Heart right ventricle (tissue), 16 donors: ENCODE data around the gene MACROD2. TPM values are rescaled to one million over a fixed set of nuclear protein-coding genes. Genes with fewer than 3 reads are reported as not detected.
A peak's percentile ranks its signal among the peaks of the same experiment; 100 is the strongest.

Experiments
- ATAC-seq, 8 donors: fragments of 200-7000 bp; cut with Tn5 transposase; one replicate each; pipeline ENCODE4 v1.9.1; 2020; ENCODE audit warnings: mild to moderate bottlenecking in 8 of 8, moderate library complexity in 8 of 8, moderate number of reproducible peaks in 1 of 8
- DNase-seq, 2 donors: peaks; one replicate each; pipeline ENCODE4 v3.0.0-alpha.2; 2020
- H3K27ac ChIP-seq, 10 donors: fragments of 200-600 bp; sonication (generic) in 2 of 10; one replicate each; pipeline versions ENCODE4 v1.5.0 to v1.8.0; 2020 to 2022; ENCODE audit warnings: mild to moderate bottlenecking in 3 of 10
- H3K27me3 ChIP-seq, 7 donors: fragments of 200-600 bp; one replicate each; pipeline ENCODE4 v1.8.0; 2021 to 2022; ENCODE audit warnings: mild to moderate bottlenecking in 2 of 7
- H3K36me3 ChIP-seq, 9 donors: fragments of 200-600 bp; sonication (generic) in 1 of 9; one replicate each; pipeline versions ENCODE4 v1.5.0 to v1.8.0; 2020 to 2022; ENCODE audit warnings: mild to moderate bottlenecking in 2 of 9
- H3K4me1 ChIP-seq, 9 donors: fragments of 200-600 bp; sonication (generic) in 1 of 9; one replicate each; pipeline versions ENCODE4 v1.5.0 to v1.8.0; 2020 to 2022; ENCODE audit warnings: mild to moderate bottlenecking in 4 of 9
- H3K4me3 ChIP-seq, 10 donors: fragments of 200-600 bp; sonication (generic) in 2 of 10; one replicate each; pipeline versions ENCODE4 v1.5.0 to v1.8.0; 2020 to 2022; ENCODE audit warnings: mild to moderate bottlenecking in 7 of 10, moderate library complexity in 2 of 10
- H3K9me3 ChIP-seq, 11 donors: fragments of 200-600 bp in 10 of 11; sonication (generic) in 2 of 11; one replicate each; pipeline versions ENCODE4 v1.5.0 to v1.8.0; 2013 to 2022; ENCODE audit warnings: mild to moderate bottlenecking in 2 of 11, control low read depth in 1 of 11, moderate library complexity in 1 of 11
- CTCF ChIP-seq, 9 donors: fragments of 200-600 bp; sonication (generic) in 2 of 9; IDR thresholded peaks; one replicate each; pipeline versions ENCODE4 v1.5.0 to v1.8.0; 2021 to 2022; ENCODE audit warnings: antibody characterized with exemption in 9 of 9, mild to moderate bottlenecking in 5 of 9, moderate library complexity in 1 of 9
- WGBS, 2 donors: extraction: QIAGEN DNeasy Blood & Tissue Kit; methylation state at CpG; one replicate each; pipeline ENCODE4 v1.1.7; 2013; ENCODE audit warnings: inconsistent platforms in 1 of 2; 5-methylcytosine and 5-hydroxymethylcytosine counted together
- intact Hi-C, 10 donors: fragments of 100-400 bp; cut with DNase I; formaldehyde crosslinking; loops; one replicate each; pipeline versions ENCODE4 v1.11.1 to v1.14.2; 2022
- polyA plus RNA-seq, 2 donors: library from polyadenylated mRNA; stranded (reverse); fragments of 200-250 nt; gene quantifications; one replicate each; pipeline ENCODE4 v1.2.3, GENCODE V29; 2013
- total RNA-seq, 10 donors: library from RNA; stranded (reverse); fragmentation: NEBNext Ultra II Directional in 3 of 10; extraction: Animal tissue kit (Norgen Biotek cat#: 25700) in 3 of 10; gene quantifications; one replicate each; pipeline versions ENCODE4 v1.2.1 to v1.2.4, GENCODE V29; 2021 to 2023
- donor health status: Arrhythmogenic right ventricular cardiomyopathy.
- donor health status: ischemic (EF 13 %, LVEDD 7.1; RV severe dilation, severe dysfunction).
- donor health status: healthy with polysubstance abuse.
- donor health status: DM: no; HTN: yes; CAD: no.
- donor health status: DM: no; HTN: no; CAD: no.
- donor health status: ischemic (EF 25% LVEDD 6.9; RV normal size, moderate dysfunction).
- donor health status: ischemic (EF 25% LVEDD 5.7; RV mildly dilated, moderate dysfunction).
- donor health status: healthy.
- donor health status: DM: yes; HTN: yes; CAD: no.
- donor health status: Ischemic cardiomyopathy.
- donor health status: ischemic (EF 35%, LVEDD 5.7; RV mildly dilated, moderate dysfunction).
- donor health status: nonischemic (EF 11% LVEDD 7.7; RV severe dilation, severe dysfunction).
- donor health status: DM: yes; HTN: yes; CAD: no.
- donor health status: PGD.
- donor health status: ischemic (EF 29% LVEDD 5.4; RV normal size, mild dysfunction).
- donor health status: nonischemic (EF 23%, LVEDD 6.1; RV moderate dilation, normal function).

Gene MACROD2
- total and polyA plus RNA-seq, 12 donors = 0.28 to 6.4 (median 4.1) TPM

- no peak for TF ChIP-seq CTCF (IDR thresholded peaks at IDR 0.05)
- Histone ChIP-seq H3K9me3 (no peaks in the 10 kb centered on the region), H3K36me3 (no peaks in the 10 kb centered on the region), H3K27ac (no peak overlapping the region), H3K4me1 (no peaks in the 10 kb centered on the region), H3K27me3 (no peaks in the 10 kb centered on the region), H3K4me3 (no peak overlapping the region)
- intact Hi-C loops = no loop called here
- 90 to 91% methylated on average over 2 of the region's 2 CpGs for WGBS, 2 donors
- no peak for ATAC-seq
- DNase-seq = no peak
Measured at GRCh38 chr20:15645816-15646215, 1650.5 kb downstream of the MACROD2 start.

DNA sequence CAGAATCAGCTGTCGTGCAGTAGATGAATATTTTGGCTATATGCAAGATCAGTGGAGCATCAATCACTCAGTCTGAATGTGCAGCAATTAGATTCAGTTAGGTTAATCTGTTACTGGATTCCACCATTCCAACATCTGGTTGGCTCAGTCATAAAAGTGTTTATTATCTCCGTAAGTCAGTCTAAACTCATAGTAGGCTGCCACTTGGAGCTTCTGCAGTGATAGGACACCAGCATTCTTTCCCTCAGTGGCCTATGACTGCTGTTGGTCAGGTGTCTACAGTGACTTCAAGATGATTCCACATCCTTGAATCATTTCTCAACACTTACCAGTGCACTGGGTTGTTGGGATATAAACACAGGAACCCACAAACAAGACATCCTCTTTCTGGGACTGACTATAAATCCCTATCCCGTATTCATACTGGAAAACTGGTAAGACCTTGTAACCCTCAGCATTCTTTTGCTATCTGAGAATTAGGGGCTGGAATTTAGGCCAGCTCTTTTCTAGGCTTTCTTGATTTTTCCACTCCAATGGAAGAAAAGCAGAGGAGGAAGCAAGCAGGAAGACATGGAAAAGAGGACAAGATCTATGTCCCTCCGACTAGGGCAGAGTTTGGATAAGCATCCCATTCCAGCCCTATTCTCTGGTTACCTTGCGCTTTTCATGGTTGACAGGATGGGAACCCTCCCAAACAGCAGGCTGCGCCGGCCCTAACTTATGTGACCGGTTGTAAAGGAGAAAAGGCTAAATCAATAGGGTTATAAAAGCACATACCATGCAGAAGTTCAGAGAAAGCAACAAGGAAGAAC is 1658.3 kb downstream of the MACROD2 start:
- WGBS, 2 donors = 88% methylated on average over 8 of the region's 8 CpGs
- intact Hi-C loops = no loop called here
- ATAC-seq (no peak), DNase-seq (no peak)
- Histone ChIP-seq H3K27ac (no peak overlapping the region), H3K4me3 (no peak overlapping the region), H3K9me3 (no peaks in the 10 kb centered on the region), H3K27me3 (no peaks in the 10 kb centered on the region), H3K36me3 (no peaks in the 10 kb centered on the region), H3K4me1 (no peaks in the 10 kb centered on the region)
- no peak for TF ChIP-seq CTCF (IDR thresholded peaks at IDR 0.05)

DNA sequence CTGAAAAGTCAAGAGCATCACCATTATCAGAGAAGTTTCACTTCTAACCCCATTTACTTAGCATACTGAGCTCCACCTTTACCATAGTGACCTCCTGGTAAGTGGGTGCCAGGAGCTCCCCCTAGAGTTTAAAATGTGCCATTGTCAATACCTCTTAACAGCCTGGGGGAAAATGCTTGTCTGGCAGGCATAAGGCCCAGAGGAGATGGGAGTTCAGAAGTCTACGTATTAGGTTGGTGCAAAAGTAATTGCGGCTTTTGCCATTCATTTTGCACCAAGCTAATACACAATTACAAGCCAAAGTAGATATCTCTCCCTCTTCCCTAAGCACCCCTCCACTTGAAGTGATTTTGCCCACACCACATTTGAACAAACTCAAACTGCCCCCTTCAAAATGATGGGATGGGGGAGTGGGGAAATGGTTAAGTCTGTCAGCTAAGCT is 1658.9 kb downstream of the MACROD2 start:
- H3K9me3 ChIP-seq = no peaks in the 10 kb centered on the region
- no peaks in the 10 kb centered on the region for H3K27me3 ChIP-seq
- no peak overlapping the region for H3K4me3 ChIP-seq
- 45 to 52% methylated on average over 2 of the region's 2 CpGs for WGBS, 2 donors
- H3K4me1 ChIP-seq = no peaks in the 10 kb centered on the region
- H3K27ac ChIP-seq = no peak overlapping the region
- intact Hi-C loops = no loop called here
- H3K36me3 ChIP-seq = no peaks in the 10 kb centered on the region
- peak in 1 of 2 donors; percentile 14 for DNase-seq
- TF ChIP-seq CTCF (IDR thresholded peaks at IDR 0.05) = peak; percentile 12 to 62 (median 50)
- peak in 6 of 8 donors; percentile 38 to 81 (median 57) for ATAC-seq

DNA sequence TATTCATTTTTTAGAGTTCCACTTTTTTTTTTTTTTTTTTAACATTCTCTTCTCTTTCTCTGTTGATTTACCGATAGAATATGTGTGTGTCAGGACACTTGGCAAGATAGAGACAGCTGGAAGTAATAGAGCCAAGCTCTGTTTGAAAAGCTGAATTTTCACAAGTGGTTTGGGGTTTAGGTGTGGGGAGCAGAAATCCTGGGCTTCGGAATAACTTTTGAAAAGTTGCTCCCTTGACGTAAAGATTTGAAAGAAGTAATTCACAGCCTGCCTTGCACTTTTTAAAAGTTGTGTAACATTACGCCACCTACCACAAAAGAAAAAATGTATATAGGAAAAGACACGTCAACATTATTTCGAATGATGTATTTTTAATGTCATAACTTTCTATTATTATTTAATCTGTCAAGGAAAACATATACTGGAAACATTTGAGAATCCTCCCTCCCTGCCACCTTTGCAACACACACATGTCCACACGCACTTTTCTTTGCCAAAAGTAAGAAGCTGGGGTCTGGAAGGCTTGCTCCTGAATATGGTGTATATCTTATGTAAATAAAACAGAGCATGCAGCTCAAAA is 1660.1 kb downstream of the MACROD2 start:
- Histone ChIP-seq H3K27ac (no peak overlapping the region), H3K27me3 (no peaks in the 10 kb centered on the region), H3K4me1 (no peaks in the 10 kb centered on the region), H3K4me3 (no peak overlapping the region), H3K36me3 (no peaks in the 10 kb centered on the region), H3K9me3 (no peaks in the 10 kb centered on the region)
- intact Hi-C loops = no loop called here
- TF ChIP-seq CTCF (IDR thresholded peaks at IDR 0.05) = no peak
- no peak for DNase-seq
- WGBS, 2 donors = 79 to 87% methylated on average over 7 of the region's 7 CpGs
- ATAC-seq = no peak
